Fibroblast of the aortic adventitia (primary cell): Measurements from ENCODE around the gene DDX39B. TPM values are rescaled to one million over a fixed set of nuclear protein-coding genes. Genes with fewer than 3 reads are reported as not detected.

ENCODE experiments used
- DNase-seq: peaks from one replicate; pipeline ENCODE4 v3.0.0-alpha.2; 2010; ENCODE audit warnings: low read depth
- H3K4me3 ChIP-seq: 2 replicates; pipeline ENCODE4 v1.5.1; 2011; ENCODE audit warnings: low read depth, mild to moderate bottlenecking, control low read depth, low read length, moderate library complexity
- CTCF ChIP-seq: IDR thresholded peaks from 2 replicates; pipeline ENCODE4 v1.5.1; 2011; ENCODE audit warnings: mild to moderate bottlenecking, low read length, control low read depth, inconsistent platforms; ENCODE audit not compliant: insufficient read depth
- total RNA-seq: library from RNA; depleted of rRNA; stranded (reverse); fragments of >200 nt; gene quantifications from 2 replicates; pipeline ENCODE4 v1.2.3, GENCODE V29; 2012; ENCODE audit warnings: low replicate concordance

DDX39B gene
- total RNA-seq, 1 donor, result 290 TPM

GRCh38 chr6:31574106-31575061, 32.6 kb upstream of the DDX39B start:
- no peak for DNase-seq
- no peak for TF ChIP-seq CTCF
- H3K4me3 ChIP-seq, result no peak overlapping the region

GRCh38 chr6:31573239-31574105, 31.7 kb upstream of the DDX39B start:
- no peak for TF ChIP-seq CTCF

GRCh38 chr6:31572041-31572911, 30.5 kb upstream of the DDX39B start, which contains the start of gene LTA:
LTA (plus strand) TSS chr6:31572289; CDS start chr6:31572743, 454 bp downstream.
- DNase-seq, result no peak
- no peak for TF ChIP-seq CTCF
- H3K4me3 ChIP-seq, result no peak within 1 kb of the TSS

More at GRCh38 chr6:31573239-31574105, 31.7 kb upstream of the DDX39B start:
- no peak overlapping the region for H3K4me3 ChIP-seq
- DNase-seq, result no peak

- no peak for DNase-seq
- TF ChIP-seq CTCF, result no peak
- H3K4me3 ChIP-seq, result no peak overlapping the region
These were observed 28.2 kb upstream of the DDX39B start for GRCh38 chr6:31569861-31570536.

- no peak overlapping the region for H3K4me3 ChIP-seq
- no peak for TF ChIP-seq CTCF
- no peak for DNase-seq
These were observed 26.7 kb upstream of the DDX39B start for GRCh38 chr6:31568537-31568961.
